Upper lobe of right lung (tissue), 1 donor: ENCODE measurements around the gene LPP. TPM values are rescaled to one million over a fixed set of nuclear protein-coding genes. Genes with fewer than 3 reads are reported as not detected.

Experiments used
- ATAC-seq: fragments of 200-7000 bp; cut with Tn5 transposase; one replicate; pipeline ENCODE4 v1.9.1; 2020; ENCODE audit warnings: mild to moderate bottlenecking, moderate library complexity
- DNase-seq: peaks from one replicate; pipeline ENCODE4 v3.0.0-alpha.2; 2020
- H3K27ac ChIP-seq: fragments of 200-600 bp; one replicate; pipeline ENCODE4 v1.8.0; 2022
- H3K27me3 ChIP-seq: fragments of 200-600 bp; one replicate; pipeline ENCODE4 v1.8.0; 2022; ENCODE audit warnings: mild to moderate bottlenecking
- H3K36me3 ChIP-seq: fragments of 200-600 bp; one replicate; pipeline ENCODE4 v1.8.0; 2022
- H3K4me1 ChIP-seq: fragments of 200-600 bp; one replicate; pipeline ENCODE4 v1.8.0; 2022
- H3K4me3 ChIP-seq: fragments of 200-600 bp; one replicate; pipeline ENCODE4 v1.8.0; 2022; ENCODE audit warnings: mild to moderate bottlenecking
- H3K9me3 ChIP-seq: fragments of 200-600 bp; one replicate; pipeline ENCODE4 v1.8.0; 2022
- intact Hi-C: fragments of 100-400 bp; cut with DNase I; formaldehyde crosslinking; loops from one replicate; pipeline ENCODE4 v1.11.0; 2022
- total RNA-seq: library from RNA; stranded (reverse); fragmentation: NEBNext Ultra II Directional; extraction: Animal tissue kit (Norgen Biotek cat#: 25700); gene quantifications from one replicate; pipeline ENCODE4 v1.2.1, GENCODE V29; 2021
- TF ChIP-seq, protein P1 (sequence below): fragments of 200-600 bp; IDR thresholded peaks from one replicate; pipeline ENCODE4 v1.8.0; 2022; ENCODE audit warnings: antibody characterized with exemption
- donor health status: DM: no; HTN: yes; CAD: no; lungs with severe emphysema.

LPP gene
- total RNA-seq, 1 donor from 2014 or later = 191 TPM

DNA sequence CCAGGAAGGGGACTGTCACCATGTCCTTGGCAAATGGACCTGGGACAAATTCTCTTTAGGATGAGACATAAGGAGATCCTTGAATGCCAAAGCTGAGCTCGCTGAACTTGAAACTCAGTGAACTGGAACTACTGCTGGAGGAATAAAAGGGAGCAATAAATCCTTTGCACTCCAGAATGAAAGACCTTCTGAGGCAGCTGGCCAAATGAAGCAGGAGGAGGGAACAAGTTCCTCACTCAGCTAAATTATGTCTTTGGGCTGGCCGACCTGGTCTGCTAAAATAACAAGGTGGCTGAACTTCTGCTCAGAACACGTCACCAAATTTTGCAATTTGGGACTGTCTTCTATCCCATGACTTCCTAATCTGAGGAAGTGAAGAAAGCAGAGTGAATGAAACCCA is 314.7 kb downstream of the LPP start:
- ATAC-seq = no peak
- H3K36me3 ChIP-seq = no peaks in the 10 kb centered on the region
- TF ChIP-seq, protein P1, sequence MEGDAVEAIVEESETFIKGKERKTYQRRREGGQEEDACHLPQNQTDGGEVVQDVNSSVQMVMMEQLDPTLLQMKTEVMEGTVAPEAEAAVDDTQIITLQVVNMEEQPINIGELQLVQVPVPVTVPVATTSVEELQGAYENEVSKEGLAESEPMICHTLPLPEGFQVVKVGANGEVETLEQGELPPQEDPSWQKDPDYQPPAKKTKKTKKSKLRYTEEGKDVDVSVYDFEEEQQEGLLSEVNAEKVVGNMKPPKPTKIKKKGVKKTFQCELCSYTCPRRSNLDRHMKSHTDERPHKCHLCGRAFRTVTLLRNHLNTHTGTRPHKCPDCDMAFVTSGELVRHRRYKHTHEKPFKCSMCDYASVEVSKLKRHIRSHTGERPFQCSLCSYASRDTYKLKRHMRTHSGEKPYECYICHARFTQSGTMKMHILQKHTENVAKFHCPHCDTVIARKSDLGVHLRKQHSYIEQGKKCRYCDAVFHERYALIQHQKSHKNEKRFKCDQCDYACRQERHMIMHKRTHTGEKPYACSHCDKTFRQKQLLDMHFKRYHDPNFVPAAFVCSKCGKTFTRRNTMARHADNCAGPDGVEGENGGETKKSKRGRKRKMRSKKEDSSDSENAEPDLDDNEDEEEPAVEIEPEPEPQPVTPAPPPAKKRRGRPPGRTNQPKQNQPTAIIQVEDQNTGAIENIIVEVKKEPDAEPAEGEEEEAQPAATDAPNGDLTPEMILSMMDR = no peak
- no peak overlapping the region for H3K4me3 ChIP-seq
- no peaks in the 10 kb centered on the region for H3K27me3 ChIP-seq
- H3K9me3 ChIP-seq = no peaks in the 10 kb centered on the region
- no peak for DNase-seq
- intact Hi-C loops = no loop called here
- no peaks in the 10 kb centered on the region for H3K4me1 ChIP-seq
- H3K27ac ChIP-seq = no peak overlapping the region

DNA sequence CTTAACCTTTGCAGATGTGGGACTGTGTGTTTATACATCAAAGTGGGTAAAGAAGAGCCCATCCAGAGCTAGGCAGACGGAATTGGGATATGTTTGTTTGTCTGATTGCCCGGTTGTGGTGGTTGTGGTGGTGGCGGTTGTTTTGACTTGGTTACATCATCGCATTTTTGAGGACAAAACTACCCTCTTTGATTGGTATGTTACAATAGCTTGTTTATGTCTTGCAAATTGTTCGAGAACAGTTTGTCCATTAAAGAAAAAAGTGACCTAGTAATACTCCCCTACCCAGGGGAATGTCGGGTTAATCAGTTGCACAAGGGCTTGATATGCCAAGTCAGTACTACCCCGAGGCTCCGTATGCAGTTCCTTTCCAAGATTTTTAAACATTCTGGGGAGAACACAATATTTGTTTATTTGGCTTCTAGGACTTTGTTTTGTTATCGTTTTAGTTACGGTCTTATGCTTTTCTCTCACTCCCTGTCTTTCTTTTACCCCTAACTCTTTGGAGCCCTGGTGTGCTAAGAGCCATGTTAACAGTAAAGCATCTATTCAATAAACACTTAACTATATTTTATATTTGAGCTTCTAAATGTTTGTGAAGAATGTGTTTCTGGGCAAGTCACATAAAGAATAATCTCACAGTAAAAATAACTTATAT is 315.4 kb downstream of the LPP start:
- Histone ChIP-seq H3K4me3 (no peak overlapping the region), H3K9me3 (no peaks in the 10 kb centered on the region), H3K27me3 (no peaks in the 10 kb centered on the region), H3K36me3 (no peaks in the 10 kb centered on the region), H3K4me1 (no peaks in the 10 kb centered on the region), H3K27ac (no peak overlapping the region)
- intact Hi-C loops = no loop called here
- TF ChIP-seq, protein P1 = no peak
- ATAC-seq (no peak), DNase-seq (no peak)

DNA sequence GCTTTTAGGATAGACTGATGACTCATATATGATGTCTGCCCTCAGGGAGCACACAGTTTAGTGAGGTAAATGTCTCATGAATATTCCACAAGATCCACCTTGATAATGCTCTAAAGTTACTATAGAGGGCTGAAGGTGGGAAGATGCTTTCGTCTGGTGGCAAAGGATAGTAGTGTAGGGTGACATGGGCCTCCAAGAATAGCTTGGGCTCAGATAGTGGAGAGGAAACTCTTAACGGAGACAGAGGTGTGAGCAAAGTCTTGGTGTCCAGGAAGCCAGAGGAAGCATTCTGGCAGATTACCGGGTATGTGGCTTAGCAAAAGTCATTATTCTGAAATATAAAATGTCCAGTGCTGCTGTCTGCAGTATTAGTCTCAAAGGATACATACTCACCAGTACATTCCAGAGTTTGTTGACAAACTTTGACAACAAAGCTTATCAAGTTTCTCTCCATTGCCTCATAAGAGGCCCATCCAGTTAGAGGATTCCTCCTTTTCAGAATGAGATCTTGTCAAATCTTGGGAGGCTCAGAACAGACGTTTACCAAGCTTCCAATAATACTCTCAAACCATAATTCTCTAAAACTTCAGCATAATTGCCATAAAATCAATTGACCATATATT is 316.7 kb downstream of the LPP start:
- TF ChIP-seq, protein P1 = no peak
- DNase-seq (no peak), ATAC-seq (no peak)
- Histone ChIP-seq H3K9me3 (no peaks in the 10 kb centered on the region), H3K27me3 (no peaks in the 10 kb centered on the region), H3K4me1 (no peaks in the 10 kb centered on the region), H3K4me3 (no peak overlapping the region), H3K27ac (no peak overlapping the region), H3K36me3 (no peaks in the 10 kb centered on the region)
- intact Hi-C loops = no loop called here

DNA sequence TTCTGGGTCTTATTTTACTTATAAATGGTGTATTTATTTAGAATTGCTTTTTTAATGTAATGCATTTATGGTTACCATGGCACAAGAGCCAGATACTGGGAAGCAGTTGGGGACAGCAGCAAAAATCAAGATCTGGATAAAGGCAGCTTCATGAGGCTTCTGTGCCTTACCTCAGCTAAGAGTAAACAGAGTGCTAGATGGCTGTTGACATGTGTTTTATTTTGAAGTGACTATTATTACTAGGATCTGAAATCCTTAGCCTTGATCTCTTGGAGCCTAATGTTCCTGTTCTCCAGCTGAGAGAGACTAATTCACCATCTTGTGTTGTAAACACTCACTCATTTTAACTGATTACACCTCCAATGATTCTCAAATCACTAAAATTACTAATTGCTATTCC is 317.8 kb downstream of the LPP start:
- DNase-seq (no peak), ATAC-seq (no peak)
- no peak overlapping the region for H3K4me3 ChIP-seq
- no peaks in the 10 kb centered on the region for H3K4me1 ChIP-seq
- TF ChIP-seq, protein P1 = no peak
- H3K36me3 ChIP-seq = no peaks in the 10 kb centered on the region
- no peak overlapping the region for H3K27ac ChIP-seq
- no peaks in the 10 kb centered on the region for H3K9me3 ChIP-seq
- no peaks in the 10 kb centered on the region for H3K27me3 ChIP-seq
- intact Hi-C loops = no loop called here

DNA sequence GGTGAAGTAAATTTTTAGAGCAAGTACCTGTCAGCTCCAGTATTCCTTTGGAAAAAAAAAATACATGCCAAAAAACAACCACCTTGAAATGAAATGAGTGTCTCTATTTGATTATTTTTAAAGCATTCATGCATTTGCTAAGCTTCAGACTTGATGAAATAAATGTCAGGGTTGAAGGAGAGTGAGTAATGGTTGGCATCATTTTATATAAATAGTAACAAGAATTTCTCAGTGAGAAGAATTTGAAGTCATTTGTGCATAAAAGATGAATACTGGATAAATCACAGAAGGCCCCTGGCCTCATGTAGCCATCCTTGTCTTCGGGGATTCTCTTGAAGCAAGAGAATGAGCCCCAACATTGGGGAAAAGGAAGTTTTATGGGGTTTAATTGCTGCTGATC is 318.4 kb downstream of the LPP start:
- no peak for DNase-seq
- no peak for ATAC-seq
- TF ChIP-seq, protein P1 = no peak
- no peak overlapping the region for H3K4me3 ChIP-seq
- H3K27me3 ChIP-seq = no peaks in the 10 kb centered on the region
- H3K4me1 ChIP-seq = no peaks in the 10 kb centered on the region
- intact Hi-C loops = no loop called here
- H3K9me3 ChIP-seq = no peaks in the 10 kb centered on the region
- no peak overlapping the region for H3K27ac ChIP-seq
- H3K36me3 ChIP-seq = no peaks in the 10 kb centered on the region
